Loucy (cell line): Measurements from ENCODE around the gene RAPSN.

Source experiments
- H2AFZ ChIP-seq: fragments of 200-600 bp; sonication (generic); 2 replicates; pipeline ENCODE4 v1.6.0; 2016; ENCODE audit warnings: antibody characterized with exemption, mild to moderate bottlenecking, low read length, moderate library complexity
- H3F3A ChIP-seq: fragments of 200-600 bp; 2 replicates; pipeline ENCODE4 v1.6.0; 2016; ENCODE audit warnings: antibody characterized with exemption, low read depth, mild to moderate bottlenecking
- H3K27me3 ChIP-seq: fragments of 200-600 bp; sonication (generic); 2 replicates; pipeline ENCODE4 v1.6.1; 2014; ENCODE audit warnings: low read length, mild to moderate bottlenecking; ENCODE audit not compliant: insufficient read depth, poor library complexity, severe bottlenecking
- H3K36me3 ChIP-seq: fragments of 200-600 bp; sonication (generic); 2 replicates; pipeline ENCODE4 v1.6.1; 2016; ENCODE audit warnings: low read length; ENCODE audit not compliant: insufficient read depth
- H3K4me1 ChIP-seq: fragments of 200-600 bp; sonication (generic); 2 replicates; pipeline ENCODE4 v1.5.1; 2014; ENCODE audit warnings: low read length, mild to moderate bottlenecking; ENCODE audit not compliant: insufficient read depth, poor library complexity, severe bottlenecking
- H3K4me2 ChIP-seq: fragments of 200-600 bp; sonication (generic); 2 replicates; pipeline ENCODE4 v1.6.0; 2014; ENCODE audit warnings: antibody characterized with exemption, low read length, low read depth, mild to moderate bottlenecking; ENCODE audit not compliant: poor library complexity, severe bottlenecking
- H3K4me3 ChIP-seq: fragments of 200-600 bp; sonication (generic); 2 replicates; pipeline ENCODE4 v1.5.1; 2014; ENCODE audit warnings: low read length, mild to moderate bottlenecking, mixed read lengths; ENCODE audit not compliant: poor library complexity, severe bottlenecking
- H3K79me2 ChIP-seq: fragments of 200-600 bp; sonication (generic); 2 replicates; pipeline ENCODE4 v1.6.1; 2014; ENCODE audit warnings: low read length; ENCODE audit not compliant: insufficient read depth
- H3K9ac ChIP-seq: fragments of 200-600 bp; sonication (generic); 2 replicates; pipeline ENCODE4 v1.6.0; 2014; ENCODE audit warnings: mild to moderate bottlenecking, low read depth, low read length, moderate library complexity; ENCODE audit not compliant: poor library complexity, severe bottlenecking
- H3K9me2 ChIP-seq: fragments of 200-600 bp; sonication (generic); replicated peaks from 2 replicates; pipeline ENCODE4 v1.6.1; 2016; ENCODE audit warnings: low read depth, low read length, mixed read lengths
- H3K9me3 ChIP-seq: fragments of 200-600 bp; sonication (generic); 2 replicates; pipeline ENCODE4 v1.6.1; 2014; ENCODE audit warnings: mild to moderate bottlenecking, antibody characterized with exemption, low read length, low read depth; ENCODE audit not compliant: insufficient read depth
- H4K20me1 ChIP-seq: fragments of 200-600 bp; sonication (generic); 2 replicates; pipeline ENCODE4 v1.6.0; 2014; ENCODE audit warnings: antibody characterized with exemption, low read length, mild to moderate bottlenecking; ENCODE audit not compliant: insufficient read depth, poor library complexity, severe bottlenecking
- CTCF ChIP-seq: fragments of 200-600 bp; sonication (generic); conservative IDR thresholded peaks from 2 replicates; pipeline ENCODE4 v1.5.1; 2014; ENCODE audit warnings: mild to moderate bottlenecking, antibody characterized with exemption, low read length
- EZH2phosphoT487 ChIP-seq: fragments of 200-600 bp; IDR thresholded peaks from 2 replicates; pipeline ENCODE4 v1.6.1; 2018; ENCODE audit warnings: antibody characterized with exemption, mild to moderate bottlenecking, moderate library complexity, borderline replicate concordance

RAPSN gene

GRCh38 chr11:47409440-47410369, 39.2 kb downstream of the RAPSN start:
- Histone ChIP-seq H3K9me2 (no peaks in the 10 kb centered on the region), H2AFZ (no peak overlapping the region), H3K36me3 (no peaks in the 10 kb centered on the region)

GRCh38 chr11:47408598-47409439, 40.1 kb downstream of the RAPSN start:
- H3F3A ChIP-seq: no peaks in the 10 kb centered on the region
- no peaks in the 10 kb centered on the region for H3K27me3 ChIP-seq
- H3K4me3 ChIP-seq: peak overlapping the region; percentile 81
- no peaks in the 10 kb centered on the region for H3K36me3 ChIP-seq
- H3K4me1 ChIP-seq: peaks cover 21% of the 10 kb centered on the region
- peak overlapping the region; percentile 93 for H3K4me2 ChIP-seq
- peaks cover 14% of the 10 kb centered on the region; the same call in 1 of the 2 replicates for H3K79me2 ChIP-seq
- no peaks in the 10 kb centered on the region for H3K9me3 ChIP-seq
- H3K9ac ChIP-seq: peak overlapping the region; percentile 79
- H4K20me1 ChIP-seq: no peaks in the 10 kb centered on the region
- H3K9me2 ChIP-seq: no peaks in the 10 kb centered on the region
- peak overlapping the region; percentile 72 for H2AFZ ChIP-seq
- TF ChIP-seq CTCF (no peak), EZH2phosphoT487 (no peak)

More at GRCh38 chr11:47409440-47410369, 39.2 kb downstream of the RAPSN start:
- H3K4me3 ChIP-seq: peak overlapping the region; percentile 81
- H3K27me3 ChIP-seq: no peaks in the 10 kb centered on the region
- peaks cover 20% of the 10 kb centered on the region for H3K4me1 ChIP-seq
- TF ChIP-seq EZH2phosphoT487 (no peak), CTCF (no peak)
- peak overlapping the region; percentile 93 for H3K4me2 ChIP-seq
- no peaks in the 10 kb centered on the region for H3F3A ChIP-seq
- H3K79me2 ChIP-seq: peaks cover 14% of the 10 kb centered on the region; the same call in 1 of the 2 replicates
- H3K9me3 ChIP-seq: no peaks in the 10 kb centered on the region
- H3K9ac ChIP-seq: peak overlapping the region; percentile 79
- H4K20me1 ChIP-seq: no peaks in the 10 kb centered on the region

- H3F3A ChIP-seq: no peaks in the 10 kb centered on the region
- H3K36me3 ChIP-seq: no peaks in the 10 kb centered on the region
- peak within 1 kb of the TSS; percentile 84 for H3K9ac ChIP-seq
- H3K9me3 ChIP-seq: no peaks in the 10 kb centered on the region
- no peaks in the 10 kb centered on the region for H3K9me2 ChIP-seq
- TF ChIP-seq EZH2phosphoT487 (no peak), CTCF (peak; percentile 73)
- H3K4me2 ChIP-seq: peak within 1 kb of the TSS; percentile 94
- peak within 1 kb of the TSS; percentile 81 for H3K4me3 ChIP-seq
- peaks cover 14% of the 10 kb centered on the region; the same call in 1 of the 2 replicates for H3K79me2 ChIP-seq
- H3K4me1 ChIP-seq: peaks cover 29% of the 10 kb centered on the region
- H4K20me1 ChIP-seq: no peaks in the 10 kb centered on the region
- H2AFZ ChIP-seq: peak within 1 kb of the TSS; percentile 72
- H3K27me3 ChIP-seq: no peaks in the 10 kb centered on the region
Measured at GRCh38 chr11:47407746-47408590, 41.0 kb downstream of the RAPSN start, which contains the start of gene SLC39A13. TSS of gene SLC39A13 (plus strand) at chr11:47408590. CDS start at chr11:47410095, 1,505 bp downstream.
